GM19438 (cell line): ENCODE data around the gene NECAB2.

Experiments used
- ATAC-seq: cut with Tn5 transposase; IDR thresholded peaks from one replicate; pipeline ENCODE4 v1.9.1; 2021; ENCODE audit warnings: low read depth; ENCODE audit not compliant: unreplicated experiment

Gene NECAB2

DNA sequence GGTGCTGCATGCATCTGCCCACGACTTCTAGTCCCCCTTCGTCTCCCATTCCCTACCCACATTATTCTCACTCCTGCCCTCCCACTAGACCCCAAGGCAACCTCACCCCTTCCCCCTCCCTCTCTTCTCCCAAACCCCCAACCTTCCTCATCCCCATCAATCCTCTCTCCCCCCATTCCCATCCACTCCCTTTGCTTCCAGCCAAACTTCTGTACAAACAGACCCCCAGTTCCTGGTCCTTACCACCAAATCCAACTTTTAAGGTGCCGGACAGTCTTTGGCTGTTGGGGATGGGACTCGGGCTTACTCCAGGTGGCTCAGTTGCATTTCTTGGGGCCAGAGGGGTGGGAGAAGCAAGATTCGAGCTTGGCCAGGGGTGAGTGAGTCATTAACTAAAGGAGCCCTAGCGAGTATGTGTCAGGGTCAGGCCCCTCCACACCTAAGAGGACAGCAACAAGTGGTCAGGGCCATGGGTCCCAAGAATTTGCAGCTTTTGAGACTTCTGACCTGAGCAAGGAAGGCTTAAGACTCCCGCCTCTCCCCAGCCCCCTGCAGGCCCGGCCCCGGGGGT lies 74.3 kb downstream of the NECAB2 start, which contains the start of gene SLC38A8:
Gene SLC38A8, minus strand, starts transcription at position 488 of the 571 bp plus-strand sequence. CDS start 638 bp downstream, outside the sequence.
- ATAC-seq: no peak

DNA sequence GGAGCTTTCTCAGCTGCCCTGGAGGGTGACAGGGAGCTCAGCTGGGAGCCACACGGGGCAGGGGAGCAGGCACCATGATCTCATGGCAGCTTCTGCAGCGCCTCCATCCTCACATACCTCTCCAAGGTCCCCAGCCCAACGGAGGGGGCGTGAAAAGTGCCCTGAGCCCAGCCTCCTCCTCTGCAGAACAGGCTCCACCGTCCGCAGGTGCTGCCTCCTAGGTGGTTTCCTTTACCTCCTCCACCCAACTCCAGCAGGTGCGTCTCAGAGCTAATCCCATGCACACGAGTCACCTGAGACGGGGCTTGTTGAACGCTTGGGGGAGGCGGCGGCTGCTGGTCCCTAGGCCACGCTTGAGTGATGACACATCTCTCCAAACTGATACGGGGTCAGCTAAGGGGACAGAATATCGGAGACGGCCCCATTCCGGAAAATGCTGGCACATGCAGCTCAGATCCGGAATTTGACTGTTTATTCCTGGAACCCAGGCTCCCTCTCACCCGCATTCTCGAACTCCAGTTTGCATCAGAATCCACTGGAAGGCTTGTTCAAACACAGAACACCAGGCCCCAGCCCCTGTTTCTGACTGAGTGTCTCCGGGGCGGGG lies 74.9 kb downstream of the NECAB2 start:
- no peak for ATAC-seq

DNA sequence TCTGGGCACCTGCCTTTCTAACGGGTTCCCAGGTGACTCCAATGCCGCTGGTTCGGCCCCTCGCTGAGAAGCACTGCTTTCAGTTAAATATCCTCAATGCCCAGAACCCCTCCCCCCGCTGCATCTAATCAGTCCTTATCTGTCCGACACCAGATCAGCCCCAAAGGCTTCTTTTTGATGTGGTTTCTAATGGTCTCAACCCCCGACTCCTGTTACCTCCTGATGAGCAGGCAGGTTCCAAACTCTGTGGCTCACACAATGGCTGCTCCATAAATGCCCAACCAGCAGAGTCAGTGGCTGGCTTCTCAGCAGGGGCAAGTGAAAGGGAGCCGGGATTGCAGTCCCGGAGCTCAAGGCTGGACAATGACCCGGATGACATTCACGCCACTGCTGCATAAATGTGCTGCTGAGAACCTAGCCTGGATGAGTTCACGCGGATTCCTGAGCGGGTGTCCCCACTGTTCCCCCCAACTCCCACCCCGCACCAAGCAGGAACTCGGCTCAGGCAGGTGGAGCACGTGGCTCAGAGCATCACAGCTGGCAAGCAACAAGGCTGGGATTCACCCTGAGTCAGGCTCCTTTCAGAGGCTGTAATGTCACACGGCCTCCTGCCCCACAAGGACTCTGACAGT lies 75.6 kb downstream of the NECAB2 start:
- ATAC-seq: no peak

DNA sequence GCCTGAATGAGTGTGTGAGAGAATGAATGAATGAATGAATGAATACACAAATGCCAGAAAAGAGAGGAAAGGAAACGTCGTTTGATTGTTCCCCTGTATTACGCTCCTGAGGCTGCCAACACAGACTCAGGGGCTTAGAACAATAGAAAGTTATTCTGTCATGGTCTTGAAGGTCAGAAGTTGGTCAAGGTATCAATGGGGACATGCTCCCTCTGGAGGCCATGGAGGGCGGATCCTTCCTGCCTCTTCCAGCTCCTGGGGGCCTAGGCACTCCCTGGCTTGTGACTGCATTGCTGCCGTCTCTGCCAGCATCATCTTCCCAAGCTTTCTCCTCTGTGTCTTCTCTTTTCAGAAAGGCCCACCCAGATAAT lies 76.1 kb downstream of the NECAB2 start:
- ATAC-seq: no peak

DNA sequence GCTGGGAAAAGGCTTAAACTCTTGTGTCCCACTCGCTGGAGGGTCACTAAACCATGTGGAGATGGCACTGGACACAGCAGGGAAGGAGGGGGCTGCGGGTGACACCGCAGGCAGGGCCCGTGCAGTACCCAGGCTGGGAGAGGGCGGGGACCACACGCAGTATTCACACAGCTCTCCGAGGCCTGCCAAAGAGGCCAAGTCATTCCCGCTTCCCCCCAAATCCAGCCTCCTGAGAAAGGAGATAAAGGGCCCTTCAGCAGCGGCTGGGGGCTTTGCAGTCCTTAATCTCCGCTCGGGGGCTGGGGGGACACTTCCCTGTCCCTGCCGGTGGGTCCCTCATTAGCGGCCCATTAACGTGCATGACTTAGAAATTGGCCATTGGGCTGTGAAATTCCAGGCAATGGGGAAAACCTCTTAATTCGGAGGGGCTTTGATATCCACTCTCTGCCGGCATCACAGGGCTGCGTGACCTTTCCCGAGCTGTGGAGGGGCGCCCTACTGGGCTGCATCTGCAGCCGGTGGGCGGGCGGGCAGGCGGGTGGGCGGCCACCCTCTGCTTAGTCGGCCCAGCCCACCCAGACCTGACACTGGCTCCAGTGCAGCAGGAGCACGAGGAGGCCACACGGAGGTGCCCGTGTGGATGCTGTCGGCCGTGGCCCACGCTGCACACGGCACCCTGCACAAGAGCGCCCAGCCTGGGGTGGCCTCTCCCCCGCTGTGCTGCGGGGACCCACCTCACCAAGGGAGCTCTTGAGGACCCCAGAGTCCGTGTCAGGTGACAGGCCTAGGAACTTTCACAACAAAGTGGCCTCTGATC lies 77.2 kb downstream of the NECAB2 start:
- ATAC-seq: no peak

DNA sequence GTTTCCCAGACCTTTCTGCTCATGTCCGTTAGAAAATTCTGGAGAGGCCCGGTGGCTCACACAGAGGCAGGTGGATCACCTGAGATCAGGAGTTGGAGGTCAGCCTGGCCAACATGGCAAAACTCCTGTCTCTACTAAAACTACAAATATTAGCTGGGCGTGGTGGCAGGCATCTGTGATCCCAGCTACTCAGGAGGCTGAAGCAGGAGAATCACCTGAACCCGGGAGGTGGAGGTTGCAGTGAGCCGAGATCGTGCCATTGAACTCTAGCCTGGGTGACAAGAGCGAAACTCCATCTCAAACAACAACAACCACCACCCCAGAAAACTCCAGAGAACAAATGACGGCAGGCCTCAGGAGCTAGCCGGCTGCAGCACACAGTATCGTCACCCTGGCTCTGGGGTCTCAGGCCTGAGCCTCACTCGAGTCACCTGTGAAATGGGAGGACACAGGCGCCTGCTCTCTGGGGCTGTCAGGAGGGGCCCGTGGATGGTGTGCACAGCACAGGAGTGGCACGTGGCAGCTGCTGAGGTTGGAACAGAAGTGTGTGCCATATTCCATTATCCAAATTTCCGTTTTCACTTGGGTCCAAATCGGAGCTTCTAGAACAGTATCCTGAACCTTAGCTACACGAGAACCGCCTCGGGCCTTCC lies 77.9 kb downstream of the NECAB2 start:
- ATAC-seq: no peak

DNA sequence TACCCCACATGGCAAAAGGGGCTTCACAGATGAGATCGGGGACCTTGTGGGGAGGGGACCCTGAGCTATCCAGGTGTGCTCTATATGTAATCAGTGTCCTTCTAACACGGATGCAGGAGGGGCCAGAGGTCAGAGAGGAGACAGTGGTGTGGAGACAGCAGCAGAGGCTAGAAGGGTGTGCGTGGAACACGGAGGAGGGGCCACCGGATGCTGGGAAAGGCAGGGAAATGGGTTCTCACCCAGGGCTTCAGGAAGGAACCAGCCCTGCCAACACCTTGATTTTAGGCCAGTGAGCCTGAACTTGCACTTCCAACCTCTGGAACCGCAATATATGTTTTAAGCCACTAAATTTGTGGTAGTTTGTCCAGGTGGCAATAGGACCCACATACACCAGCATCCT lies 79.2 kb downstream of the NECAB2 start:
- ATAC-seq: no peak

DNA sequence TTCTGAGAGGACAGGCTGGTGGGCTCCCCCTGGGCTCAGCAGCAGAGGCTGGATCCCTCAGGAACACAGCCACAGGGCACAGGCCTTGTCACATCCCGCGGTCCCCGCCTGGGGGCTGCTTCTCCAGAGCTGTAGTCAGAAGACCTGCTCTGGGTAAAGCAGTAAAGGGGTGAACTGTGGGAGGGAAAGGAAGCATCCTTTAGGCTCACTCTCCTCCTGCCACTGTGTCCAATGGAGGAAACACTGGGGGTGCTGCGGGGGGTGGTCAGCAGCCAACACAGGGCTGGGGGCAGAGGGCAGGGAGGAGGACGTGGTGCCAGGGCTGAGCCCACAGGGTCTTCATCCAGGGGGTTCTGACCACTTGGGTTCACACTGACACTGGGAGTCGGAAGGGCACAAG lies 79.6 kb downstream of the NECAB2 start:
- no peak for ATAC-seq

DNA sequence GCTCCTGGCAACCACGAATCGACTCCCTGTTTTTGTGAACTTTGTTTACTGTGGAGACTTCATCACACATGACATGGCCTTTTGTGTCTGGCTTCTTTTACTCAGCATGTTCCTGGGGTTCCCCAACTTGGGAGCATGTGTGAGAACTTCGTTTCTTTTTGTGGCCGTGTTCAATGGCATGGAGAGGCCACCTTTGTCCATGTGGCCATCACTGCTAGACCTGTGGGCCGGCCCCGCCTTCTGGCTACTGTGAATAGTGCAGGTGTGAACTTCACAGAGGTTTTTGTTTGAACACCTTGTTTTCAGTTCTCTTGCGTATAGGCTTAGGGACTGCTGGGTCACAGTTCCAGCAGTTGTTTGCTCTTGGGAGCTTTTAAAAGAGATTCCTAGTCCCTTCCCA lies 80.2 kb downstream of the NECAB2 start:
- no peak for ATAC-seq

DNA sequence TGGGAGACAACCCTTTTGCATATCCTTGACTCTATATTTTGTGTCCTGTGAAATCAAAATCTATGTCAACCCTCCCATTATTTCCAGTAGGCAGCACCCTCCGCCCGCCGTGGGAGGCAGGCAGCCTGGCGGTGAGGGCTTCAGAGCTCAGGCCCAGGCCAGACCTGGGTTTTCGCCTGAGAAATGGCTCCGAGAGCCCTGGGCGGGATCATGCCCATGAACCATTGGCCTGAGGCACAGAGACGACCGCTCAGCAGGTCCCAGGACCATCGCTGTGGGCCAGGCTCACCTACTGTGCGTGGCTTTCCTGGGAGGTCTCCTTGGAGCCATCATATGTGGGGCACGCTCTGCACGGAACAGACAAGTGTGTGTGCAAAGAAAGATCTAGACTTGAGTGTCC lies 80.8 kb downstream of the NECAB2 start:
- ATAC-seq: no peak

DNA sequence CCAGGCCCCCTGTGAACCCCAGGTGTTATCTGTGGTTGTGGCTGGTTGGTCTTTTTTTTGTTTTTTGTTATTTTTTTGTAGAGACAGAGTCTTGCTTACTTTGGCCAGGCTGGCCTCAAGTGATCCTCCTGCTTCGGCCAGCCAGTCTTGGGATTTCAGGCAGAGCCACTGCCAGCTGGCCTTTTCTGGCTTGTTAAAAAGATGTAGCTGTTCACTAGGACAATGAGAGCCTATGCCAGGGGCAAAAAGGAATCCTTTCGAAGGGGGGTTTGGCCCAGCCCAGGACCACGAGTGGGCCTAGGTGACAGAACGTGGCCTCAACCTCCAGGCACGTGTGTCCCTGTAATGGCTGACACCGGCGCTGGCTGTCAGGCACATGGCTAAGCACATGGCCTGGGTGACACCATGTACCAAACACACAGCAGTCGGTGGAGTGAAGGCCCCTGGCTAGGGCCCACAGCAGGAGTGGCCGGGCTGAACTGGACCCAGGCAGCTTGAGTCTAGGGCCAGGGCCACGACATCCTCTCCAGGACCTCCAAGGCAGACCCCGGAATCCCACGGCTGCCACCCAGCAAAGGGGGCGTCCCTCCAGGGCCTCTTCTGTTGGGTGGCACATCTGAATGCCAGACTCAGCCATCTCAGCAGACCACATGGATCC lies 81.5 kb downstream of the NECAB2 start:
- no peak for ATAC-seq

DNA sequence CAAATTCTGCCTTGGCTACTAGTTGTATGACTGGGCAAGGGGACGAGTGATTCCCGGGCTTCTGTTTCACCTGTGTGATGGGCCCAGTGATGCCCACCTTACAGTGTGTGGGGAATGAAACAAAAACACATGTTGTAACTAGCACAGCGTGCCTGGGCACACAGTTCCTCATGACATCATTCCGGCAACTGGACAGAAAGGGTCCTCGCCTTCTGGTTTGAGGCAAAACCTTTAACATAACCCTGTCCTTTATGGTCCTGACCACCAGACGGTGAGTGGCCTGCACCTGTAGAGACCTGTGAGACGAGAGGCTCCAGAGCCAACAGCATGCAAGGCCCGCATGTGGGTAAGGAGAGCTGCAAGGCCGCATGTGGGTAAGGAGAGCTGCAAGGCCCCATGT lies 82.3 kb downstream of the NECAB2 start:
- ATAC-seq: no peak

DNA sequence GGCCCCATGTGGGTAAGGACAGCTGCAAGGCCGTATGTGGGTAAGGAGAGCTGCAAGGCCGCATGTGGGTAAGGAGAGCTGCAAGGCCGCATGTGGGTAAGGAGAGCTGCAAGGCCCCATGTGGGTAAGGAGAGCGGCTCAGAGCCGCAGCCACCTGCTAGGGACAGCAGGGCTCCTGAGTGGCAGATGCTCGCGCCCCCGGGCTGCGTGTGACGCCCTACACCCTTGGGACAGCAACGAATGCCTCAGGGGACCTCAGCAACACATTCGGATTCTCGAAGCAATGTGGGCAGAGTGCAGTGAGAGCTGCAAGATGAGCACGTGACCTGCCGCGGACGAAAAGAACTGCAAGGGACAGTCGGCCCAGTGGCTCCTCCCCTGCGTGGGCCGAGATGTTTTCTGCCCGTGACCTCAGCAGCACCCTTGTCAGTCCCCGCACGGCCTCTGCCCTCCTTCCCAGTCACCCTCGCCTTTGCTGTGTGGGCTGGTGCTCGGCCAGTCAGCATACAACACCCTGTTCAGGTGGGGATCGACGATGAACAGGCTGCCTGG lies 84.1 kb downstream of the NECAB2 start:
- no peak for ATAC-seq
